Right ventricle myocardium inferior (tissue), 1 donor: ENCODE data around the gene WASF1. TPM values are rescaled to one million over a fixed set of nuclear protein-coding genes. Genes with fewer than 3 reads are reported as not detected.
A peak's percentile ranks its signal among the peaks of the same experiment; 100 is the strongest.

ENCODE experiments used
- ATAC-seq: fragments of 200-7000 bp; cut with Tn5 transposase; one replicate; pipeline ENCODE4 v1.9.1; 2020; ENCODE audit warnings: mild to moderate bottlenecking, moderate library complexity
- DNase-seq: peaks from one replicate; pipeline ENCODE4 v3.0.0; 2021; ENCODE audit errors: missing footprints
- intact Hi-C: fragments of 100-400 bp; cut with DNase I; formaldehyde crosslinking; loops from one replicate; pipeline ENCODE4 v1.11.0; 2022
- long read RNA-seq: library from polyadenylated mRNA; unstranded; transcript quantifications from one replicate; pipeline ENCODE4 v2.0.0, GENCODE V29; 2021
- total RNA-seq: library from RNA; stranded (reverse); fragmentation: NEBNext Ultra II Directional; extraction: Animal tissue kit (Norgen Biotek cat#: 25700); gene quantifications from one replicate; pipeline ENCODE4 v1.2.1, GENCODE V29; 2021
- donor health status: DM: no; HTN: yes; CAD: no; lungs with severe emphysema.

Gene WASF1
- 1.8 TPM for total RNA-seq
- long read RNA-seq, result 0 reads

DNA sequence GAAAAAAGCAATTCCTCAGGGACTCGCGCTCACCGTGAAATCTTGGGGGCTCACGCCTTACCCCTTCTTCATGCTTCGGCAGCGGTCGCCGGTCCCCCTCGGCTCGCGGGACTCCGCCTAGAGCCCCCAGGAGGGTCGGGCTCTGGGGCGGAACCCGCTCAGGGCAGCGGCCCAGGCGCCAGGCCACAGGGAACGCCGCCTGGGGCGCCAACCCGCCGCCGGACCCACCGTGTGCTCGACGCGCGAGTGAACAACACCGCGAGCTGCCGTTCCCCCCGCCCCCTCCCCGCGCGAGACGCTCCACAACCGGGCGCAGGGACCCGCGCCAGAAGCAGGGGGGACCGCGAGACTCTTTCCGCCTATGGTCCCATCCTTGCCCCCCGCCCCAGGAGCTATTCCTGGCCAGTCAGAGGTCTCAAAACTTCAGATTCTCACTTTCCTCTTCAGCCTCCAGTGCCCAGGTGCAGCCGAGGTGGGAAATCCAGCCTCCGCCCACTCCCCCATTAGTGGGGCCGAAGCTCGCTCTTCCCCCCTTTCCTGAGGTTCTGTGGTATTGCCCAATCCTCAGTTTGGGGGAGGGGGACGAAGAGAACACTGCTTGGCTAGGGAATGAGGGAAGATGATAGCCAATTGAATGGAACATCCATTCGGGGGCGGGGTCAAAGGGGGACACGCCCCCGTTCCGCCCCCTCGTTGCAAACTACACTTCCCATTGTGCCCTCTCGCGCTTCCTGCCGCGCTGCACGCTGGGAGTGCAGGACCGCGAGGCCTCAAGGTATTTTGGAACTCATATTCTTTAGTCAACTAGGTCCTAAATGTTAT, at the start of gene WASF1:
Gene WASF1, minus strand, starts transcription at position 265 of the 822 bp plus-strand sequence. CDS start 52,069 bp downstream, outside the sequence.
- peak; percentile 99 for ATAC-seq
- peak; percentile 96 for DNase-seq
- intact Hi-C loops, result loop anchor here (1.0 to 10.0 kb wide), 3 partner anchors 214 to 775 kb away; partner anchors contain the start of gene GTF3C6

DNA sequence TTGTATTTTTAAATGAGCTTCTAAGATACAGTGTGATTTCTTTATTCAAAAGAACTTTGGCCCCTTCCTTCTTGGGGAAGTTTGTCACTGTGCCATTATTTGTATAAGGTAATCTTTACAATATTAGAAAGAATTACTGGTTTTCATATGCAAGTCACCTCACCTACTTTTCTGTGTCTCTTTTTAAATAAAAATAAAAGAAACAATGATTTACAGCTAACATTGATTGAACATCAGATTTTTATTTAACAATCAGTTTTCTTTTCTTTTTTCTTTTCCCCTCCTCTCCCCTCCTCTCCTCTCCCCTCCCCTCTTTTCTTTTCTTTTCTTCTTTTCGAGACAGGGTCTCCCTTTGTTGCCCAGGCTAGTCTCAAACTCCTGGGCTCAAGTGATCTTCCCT, 46.8 kb upstream of the WASF1 start:
- intact Hi-C loops, result no loop called here
- no peak for ATAC-seq
- DNase-seq, result no peak

DNA sequence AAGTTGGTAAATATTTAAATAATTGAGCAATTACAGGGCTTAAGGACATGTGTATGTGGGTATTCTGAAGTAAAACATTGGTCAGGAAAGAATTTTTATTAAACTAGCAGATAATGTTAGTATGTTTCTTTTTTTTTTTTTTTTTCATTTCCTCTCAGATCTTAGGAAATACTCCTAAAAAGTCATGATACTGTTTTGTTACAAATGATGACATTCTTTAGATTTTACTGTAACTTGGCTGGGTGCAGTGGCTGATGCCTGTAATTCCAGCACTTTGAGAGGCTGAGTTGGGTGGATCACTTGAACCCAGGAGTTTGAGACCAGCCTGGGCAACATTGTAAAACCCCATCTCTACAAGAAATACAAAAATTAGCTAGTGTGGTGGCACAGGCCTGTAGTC, 42.3 kb upstream of the WASF1 start:
- no peak for ATAC-seq
- intact Hi-C loops, result no loop called here
- no peak for DNase-seq

DNA sequence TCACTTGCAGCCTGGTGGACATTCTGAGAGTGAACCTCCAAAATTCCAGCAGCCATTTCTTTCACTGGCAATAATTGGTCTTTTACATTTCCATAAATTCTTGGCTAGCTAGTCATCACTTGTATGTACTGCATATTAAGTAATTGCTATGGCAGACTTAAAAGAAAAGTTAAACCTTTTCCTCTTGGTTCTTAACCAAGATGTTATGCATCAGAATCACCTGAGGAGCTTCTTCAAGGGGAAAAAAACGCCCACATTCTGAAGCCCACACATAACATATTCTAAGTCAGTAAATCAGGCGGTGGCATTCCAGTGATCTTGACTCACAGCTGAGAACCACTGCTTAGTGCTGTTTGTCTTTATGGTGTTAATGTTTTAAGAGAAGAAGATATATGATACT, 37.8 kb upstream of the WASF1 start:
- no peak for ATAC-seq
- intact Hi-C loops, result no loop called here
- no peak for DNase-seq

DNA sequence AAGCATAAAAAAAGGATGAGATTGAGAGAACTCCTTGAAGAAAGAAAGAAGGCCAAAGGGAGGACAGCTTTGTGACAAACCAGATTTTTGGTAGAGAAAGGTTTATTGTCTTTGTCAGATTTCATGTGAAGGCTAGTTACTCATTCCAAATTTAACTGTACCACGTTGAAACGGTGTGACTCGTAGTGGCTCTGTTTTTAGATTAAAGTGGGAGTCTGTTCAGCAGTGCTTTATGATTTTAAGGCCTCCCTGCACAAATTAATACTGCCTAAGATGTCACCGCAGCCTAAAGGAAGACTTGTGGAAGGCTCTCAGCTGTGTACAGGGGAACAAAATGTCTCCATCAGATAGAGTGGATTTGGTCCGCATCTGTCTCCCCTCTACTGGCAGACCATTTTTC, 36.7 kb upstream of the WASF1 start:
- intact Hi-C loops, result no loop called here
- ATAC-seq (no peak), DNase-seq (no peak)

DNA sequence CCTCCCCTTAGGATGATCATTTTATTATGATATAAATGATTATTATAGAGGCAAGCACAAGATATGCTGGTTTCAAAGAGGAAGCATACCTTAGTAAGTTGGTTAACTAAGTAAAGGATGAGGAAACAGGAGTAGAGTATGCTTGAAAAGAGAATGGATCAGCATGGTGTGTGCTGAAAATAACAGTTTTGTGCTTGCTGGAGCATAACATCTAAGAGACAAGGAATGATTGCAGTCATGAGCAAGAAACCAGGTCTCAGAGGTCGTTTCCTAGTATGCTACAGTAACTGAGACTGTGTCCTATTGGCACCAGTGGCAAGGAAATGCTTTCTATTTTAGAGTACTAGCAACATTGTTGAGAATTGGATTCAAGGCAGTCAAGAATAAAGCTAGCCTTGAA, 34.9 kb upstream of the WASF1 start:
- ATAC-seq (no peak), DNase-seq (no peak)
- intact Hi-C loops, result no loop called here

DNA sequence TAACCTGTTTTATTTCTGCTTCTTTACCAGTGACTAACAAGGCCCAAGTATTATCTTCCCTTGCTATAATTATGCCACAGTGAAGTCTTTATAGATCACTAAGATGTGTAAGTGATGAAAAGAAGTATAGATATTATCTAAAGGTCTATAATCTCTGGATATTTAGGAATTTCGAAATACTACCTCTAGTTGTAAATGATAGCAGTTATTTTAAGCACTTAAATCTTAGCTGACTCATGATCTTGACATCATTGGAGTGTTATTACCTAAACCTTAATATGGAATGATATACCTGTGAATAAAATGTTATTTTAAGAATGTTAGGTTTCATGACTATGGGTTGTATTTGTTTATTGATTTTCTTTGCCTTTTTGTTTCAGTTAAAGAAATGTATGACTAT, 32.3 kb upstream of the WASF1 start:
- intact Hi-C loops, result no loop called here
- DNase-seq (no peak), ATAC-seq (no peak)

DNA sequence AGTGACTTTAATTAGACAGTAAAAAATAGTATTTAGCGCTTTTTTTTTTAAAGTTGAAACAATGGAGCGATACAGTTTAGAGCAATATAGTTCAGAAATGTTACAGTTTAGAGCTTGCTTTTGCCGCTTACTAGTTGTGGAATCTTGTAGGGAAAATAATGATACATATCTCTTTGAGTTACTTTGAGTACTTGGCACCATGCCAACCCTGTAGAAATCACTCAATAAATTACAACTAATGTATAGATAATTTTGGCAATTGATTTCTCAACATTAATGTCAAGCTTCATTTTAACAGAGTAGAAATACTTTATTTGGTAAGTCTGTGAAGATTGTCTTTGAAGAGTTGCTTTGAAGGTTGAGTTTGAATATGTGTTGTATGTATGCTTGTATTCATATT, 28.2 kb upstream of the WASF1 start:
- intact Hi-C loops, result no loop called here
- no peak for ATAC-seq
- no peak for DNase-seq

DNA sequence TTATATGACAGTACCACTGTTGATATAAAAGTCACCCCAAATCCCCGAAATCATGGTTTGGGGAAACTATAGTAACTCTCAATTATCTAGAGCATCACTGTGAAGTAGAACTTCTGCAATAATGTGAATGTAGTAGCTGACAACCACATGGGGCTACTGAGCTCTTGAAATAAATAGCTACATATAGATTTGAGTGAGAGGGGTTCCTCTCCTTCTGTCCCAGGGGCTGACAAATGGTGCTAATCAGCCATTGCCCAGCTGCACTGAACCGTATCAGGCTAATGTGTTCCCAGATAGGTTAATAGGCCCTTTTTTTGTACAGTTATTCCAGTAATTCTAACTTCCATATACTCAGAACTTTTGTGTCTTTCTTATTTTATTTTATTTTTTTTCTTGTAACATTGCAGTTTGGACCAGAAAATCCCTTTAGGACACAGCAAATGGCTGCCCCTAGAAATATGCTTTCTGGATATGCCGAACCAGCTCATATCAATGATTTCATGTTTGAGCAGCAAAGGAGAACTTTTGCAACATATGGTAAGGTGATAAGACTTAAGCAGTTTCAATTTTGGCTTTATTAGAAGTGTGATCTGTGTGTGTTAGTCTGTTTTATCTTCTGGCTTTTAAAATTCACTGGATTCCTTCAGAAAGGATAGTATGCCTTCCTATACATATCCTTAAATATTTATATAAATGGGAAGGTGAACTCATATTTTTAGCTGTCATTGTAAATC, 21.8 kb upstream of the WASF1 start:
- ATAC-seq (no peak), DNase-seq (no peak)
- intact Hi-C loops, result no loop called here

DNA sequence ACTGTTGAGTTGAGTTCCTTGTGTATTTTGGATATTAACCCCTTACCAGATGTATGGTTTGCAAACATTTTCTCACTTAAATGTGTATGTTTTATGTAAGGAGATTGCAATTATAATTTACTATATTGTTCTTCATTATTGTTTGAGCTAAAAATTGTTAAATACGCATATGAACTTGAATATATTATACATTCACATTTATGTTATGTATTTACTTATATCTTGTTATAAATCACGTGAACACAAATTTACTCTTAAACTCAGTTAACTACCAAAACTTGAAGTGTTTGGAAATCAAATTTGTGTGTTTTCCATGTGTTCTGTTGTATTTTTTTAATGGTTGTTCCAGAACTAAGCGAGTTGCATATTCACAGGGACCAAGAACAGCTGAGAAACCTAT, 19.1 kb upstream of the WASF1 start:
- intact Hi-C loops, result no loop called here
- DNase-seq (no peak), ATAC-seq (no peak)

DNA sequence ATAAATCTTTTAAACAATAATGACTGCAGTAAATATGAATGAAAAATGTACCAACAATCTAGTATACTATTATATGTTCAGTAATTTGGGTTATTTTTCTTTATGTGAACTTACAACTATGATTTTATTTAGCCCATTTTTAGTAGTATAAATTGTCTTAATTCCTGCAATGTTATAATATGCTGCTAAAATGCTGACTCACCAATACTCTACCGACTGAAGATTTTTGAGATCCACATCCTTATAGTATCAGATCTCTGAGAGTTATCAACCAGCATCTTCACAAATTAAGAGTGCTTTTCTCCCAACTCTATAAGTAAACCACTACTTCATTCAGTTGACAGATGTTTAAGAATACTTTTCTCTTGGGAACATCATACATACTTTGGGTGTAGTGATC, 17.4 kb upstream of the WASF1 start:
- ATAC-seq, result no peak
- DNase-seq, result no peak
- intact Hi-C loops, result no loop called here

DNA sequence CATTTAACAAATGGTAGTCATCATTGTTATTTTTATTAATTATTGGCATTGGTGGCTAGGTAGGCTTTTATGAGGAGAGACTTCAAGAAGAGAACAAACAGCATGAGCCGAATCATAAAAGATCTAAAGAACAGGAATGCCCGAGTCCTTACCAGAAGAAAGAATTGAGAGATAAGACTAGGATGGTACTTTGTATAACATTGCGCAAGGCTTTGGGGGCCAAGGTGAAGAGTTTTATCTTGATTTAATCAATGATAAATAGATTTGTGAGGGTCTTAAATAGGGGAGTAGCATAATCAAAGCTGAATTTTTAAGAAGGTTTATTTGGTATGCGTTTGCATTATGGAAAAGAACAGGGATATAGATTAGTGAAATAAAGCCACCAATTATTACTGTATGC, 16.2 kb upstream of the WASF1 start:
- DNase-seq (no peak), ATAC-seq (no peak)
- intact Hi-C loops, result no loop called here

DNA sequence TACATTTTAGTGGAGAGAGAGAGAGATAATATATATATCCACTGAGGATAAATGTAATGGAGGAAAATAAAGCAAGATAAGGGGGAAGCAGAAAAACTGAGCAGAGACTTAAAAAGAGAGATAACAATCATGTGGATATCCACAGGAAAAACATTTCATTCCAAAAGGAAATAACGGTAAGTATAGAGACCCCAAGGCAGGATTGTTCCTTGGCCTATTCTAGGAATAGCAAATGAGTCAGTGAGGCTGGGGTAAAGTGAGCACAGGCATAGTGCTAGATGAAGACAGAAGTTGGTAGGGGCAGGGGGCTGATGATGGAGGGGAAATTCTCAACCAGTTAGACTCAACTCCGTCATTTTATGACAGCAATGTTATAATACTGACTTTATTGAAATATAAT, 12.0 kb upstream of the WASF1 start:
- intact Hi-C loops, result no loop called here
- no peak for DNase-seq
- ATAC-seq, result no peak

DNA sequence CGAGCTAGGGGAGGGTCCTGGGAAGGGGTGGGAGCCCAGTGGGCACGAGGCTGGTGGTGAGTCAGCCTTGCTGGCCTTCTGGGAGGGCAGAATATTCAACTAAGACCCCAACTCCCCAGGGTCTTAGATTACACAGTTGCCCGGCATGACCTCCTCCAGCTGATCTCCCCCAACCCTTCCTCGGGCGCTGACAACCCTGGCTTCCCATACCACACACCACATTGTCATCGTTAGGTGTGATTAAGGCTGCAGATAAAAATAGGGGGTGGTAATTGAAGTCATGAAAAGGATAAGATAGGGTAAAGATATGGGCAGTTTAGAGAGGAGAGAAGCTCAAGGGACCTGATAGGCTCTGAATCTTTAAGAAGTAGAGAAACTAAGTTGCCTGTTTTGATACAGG, 11.3 kb upstream of the WASF1 start:
- intact Hi-C loops, result no loop called here
- DNase-seq, result no peak
- ATAC-seq, result no peak

DNA sequence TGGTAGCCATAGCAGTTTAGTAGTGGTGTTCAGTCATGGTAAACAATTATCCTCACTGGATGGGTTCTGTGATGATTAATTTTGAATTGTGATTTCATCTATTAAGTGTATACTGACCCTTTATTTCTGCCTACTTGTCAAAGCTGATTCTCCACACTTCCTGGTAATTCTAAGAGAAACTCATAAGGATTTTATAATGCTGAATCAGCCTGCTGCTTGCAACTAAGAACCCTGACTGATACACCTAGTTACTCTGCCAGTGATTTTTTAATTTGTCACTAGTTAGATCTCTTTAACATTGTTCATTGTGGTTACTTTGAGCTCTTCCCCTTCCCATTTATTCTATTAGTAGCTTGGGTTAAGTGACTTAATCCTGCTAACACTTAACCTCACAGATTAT, 9.3 kb upstream of the WASF1 start:
- intact Hi-C loops, result loop anchor here (10.0 kb wide), 1 partner anchor 484 kb away; no protein-coding TSS in a partner anchor
- DNase-seq (no peak), ATAC-seq (no peak)

DNA sequence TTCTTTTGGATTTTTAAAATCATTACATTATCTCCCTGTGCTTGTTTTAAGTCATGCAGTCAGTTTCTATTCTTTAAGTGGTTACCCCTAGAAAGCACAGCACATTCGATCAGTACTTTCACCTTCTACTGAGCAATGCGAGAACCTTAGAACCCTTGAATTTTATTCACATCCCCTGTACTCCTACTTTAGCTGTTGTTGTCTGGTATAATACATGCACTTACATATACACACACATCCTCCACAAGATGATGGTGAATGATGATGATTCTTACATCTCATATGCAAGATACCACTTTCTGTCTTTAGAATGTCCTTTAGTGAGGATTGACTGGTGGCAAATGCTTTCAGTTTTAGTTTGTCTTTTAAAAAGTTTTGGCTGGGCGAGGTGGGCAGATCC, 6.4 kb upstream of the WASF1 start:
- intact Hi-C loops, result loop anchor here (10.0 kb wide), 1 partner anchor 481 kb away; no protein-coding TSS in a partner anchor

DNA sequence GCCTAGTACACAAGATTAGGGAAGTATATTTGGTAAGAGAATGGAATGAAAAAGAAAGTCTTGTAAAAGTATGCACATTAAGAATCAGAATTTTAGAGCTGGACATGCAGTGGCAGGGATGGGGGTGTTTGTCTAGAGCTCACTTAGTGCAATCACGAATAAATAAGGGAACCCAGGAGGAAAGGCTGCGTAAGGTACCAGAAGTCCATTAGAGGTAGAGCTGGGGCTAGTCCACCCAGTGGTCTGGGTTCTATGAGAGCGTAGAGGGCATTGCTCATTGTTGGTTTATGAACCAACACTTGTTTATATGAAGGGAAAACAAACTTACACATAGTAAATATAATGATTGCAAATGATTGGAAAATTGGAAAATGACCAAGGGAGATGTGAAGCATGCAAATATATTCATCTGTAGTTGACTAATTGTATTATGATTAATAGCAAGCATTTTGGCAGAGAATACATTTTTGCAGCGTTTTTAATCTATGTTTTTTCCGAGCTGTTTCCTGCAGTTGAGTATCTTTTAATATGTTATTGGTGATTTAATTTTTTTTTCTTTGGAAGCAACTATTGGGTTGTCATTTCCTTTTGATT, 3.9 kb upstream of the WASF1 start:
- no peak for DNase-seq
- intact Hi-C loops, result loop anchor here (10.0 kb wide), 1 partner anchor 479 kb away; no protein-coding TSS in a partner anchor
- no peak for ATAC-seq

More for the DNA sequence above, 6.4 kb upstream of the WASF1 start:
- ATAC-seq (no peak), DNase-seq (no peak)

DNA sequence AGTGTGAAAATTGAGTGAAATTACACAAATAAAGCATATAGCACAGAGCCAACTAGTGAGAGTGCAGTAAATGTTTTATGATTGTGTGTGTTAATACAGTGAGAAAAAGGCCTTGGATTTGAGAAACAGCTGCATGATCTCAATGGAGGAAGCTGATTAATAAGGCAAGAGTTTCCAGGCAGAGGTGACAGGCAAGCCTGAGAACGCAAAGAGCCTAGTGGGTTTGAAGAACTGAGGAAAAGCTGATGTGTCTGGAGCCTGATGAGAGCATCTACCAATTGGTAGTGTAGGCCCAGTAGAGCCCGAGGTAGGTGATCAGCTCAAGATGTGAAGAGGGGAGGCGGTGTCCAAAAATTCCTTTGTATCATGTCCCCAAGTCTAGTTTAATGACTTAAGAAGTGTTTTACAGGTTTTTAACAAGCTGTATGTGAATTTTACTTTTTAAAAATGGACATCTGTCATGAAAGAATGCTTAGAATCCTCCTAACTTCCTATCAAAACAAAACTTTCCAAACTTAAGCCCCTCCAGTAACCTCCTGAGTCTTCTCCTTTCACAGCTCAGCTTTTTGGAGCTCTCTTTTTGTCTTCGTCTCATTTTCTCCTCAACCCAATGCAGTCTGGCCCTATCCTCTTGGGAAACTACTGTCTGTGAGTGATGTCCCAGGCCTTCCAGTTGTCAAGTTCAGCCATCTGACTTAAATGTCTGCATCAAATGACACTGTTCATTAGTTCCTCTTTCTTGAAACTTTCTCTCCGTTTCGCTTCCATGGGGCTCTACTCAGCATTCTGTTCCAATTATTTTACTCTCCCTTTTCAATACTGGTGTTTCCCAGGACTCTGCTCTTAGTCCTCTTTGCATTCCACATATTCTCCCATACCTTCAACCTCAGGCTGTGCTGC, 1.9 kb upstream of the WASF1 start:
- no peak for ATAC-seq
- intact Hi-C loops, result loop anchor here (10.0 kb wide), 1 partner anchor 477 kb away; no protein-coding TSS in a partner anchor
- no peak for DNase-seq
